ENCODE measurements around the gene USP47. TPM values are rescaled to one million over a fixed set of nuclear protein-coding genes. Genes with fewer than 3 reads are reported as not detected.

The USP47 gene
- total RNA-seq, 1 experiment from 2014 or later, result 45.2 TPM

DNA sequence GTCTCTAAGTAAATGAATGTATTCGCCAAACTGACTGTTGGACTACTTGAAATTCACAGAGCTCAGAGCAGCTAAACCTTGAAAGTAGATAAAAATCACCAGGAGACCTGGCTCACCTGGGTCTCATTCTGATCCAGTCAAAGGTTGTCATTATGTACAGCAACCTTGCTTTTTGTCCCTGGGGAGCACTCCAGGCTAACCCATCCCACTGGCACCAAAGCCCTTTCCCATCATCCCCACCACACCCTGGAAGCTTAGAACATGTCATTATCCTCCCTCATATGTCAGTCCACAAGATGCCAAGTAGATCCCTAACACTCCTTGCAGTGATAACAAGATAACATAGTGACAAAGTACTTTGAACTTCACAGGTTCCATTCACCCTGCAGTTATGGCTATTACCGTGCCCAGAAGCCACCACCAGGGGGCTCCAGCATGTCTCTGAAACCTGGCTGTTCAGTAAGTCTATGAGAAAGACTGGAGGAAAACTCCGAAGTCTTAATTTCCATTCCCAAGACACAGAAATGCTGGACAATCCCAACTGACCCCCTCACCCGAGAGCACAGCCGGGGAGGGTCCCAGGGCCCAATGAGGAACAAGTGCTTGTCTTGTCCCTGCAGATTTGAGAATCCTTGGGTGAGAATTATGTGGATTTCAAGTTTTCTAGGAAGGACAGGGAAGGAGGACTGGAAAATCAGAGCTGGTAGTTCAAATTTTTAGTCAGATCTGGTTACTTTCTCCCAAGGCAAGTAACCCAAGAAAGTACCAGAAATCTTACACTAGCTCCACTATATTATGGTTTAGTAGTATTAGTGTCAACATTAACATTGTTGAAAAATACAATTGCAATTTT, 43.0 kb upstream of the USP47 start:
- Histone ChIP-seq H3K36me3 (ENCODE audit: low read depth, low read length) (no peaks in the 10 kb centered on the region), H3K9me2 (replicated peaks; ENCODE audit: low read length) (no peaks in the 10 kb centered on the region), H3K4me1 (ENCODE audit: insufficient read depth, low read length) (0 out of 2 replicates have a peak, but pooled peaks cover 4% of the 10 kb centered on the region), H4K20me1 (ENCODE audit: low read length) (no peaks in the 10 kb centered on the region), H3K9ac (ENCODE audit: low read length) (no peak overlapping the region), H3K4me3 (ENCODE audit: low read length) (no peak overlapping the region), H2AFZ (ENCODE audit: low read length) (peak overlapping the region; percentile 86), H3K27me3 (ENCODE audit: low read length) (no peaks in the 10 kb centered on the region), H3K27ac (ENCODE audit: low read length) (no peak overlapping the region), H3K9me3 (ENCODE audit: low read length) (no peaks in the 10 kb centered on the region), H3K79me2 (ENCODE audit: low read length) (no peaks in the 10 kb centered on the region), H3K4me2 (ENCODE audit: low read length) (peak overlapping the region; percentile 71), H3F3A (ENCODE audit: low read length, unreplicated experiment) (no peaks in the 10 kb centered on the region)
- TF ChIP-seq EZH2 (IDR thresholded peaks at IDR 0.05; ENCODE audit: low read length, unreplicated experiment), result no peak
- TF ChIP-seq, protein P1, sequence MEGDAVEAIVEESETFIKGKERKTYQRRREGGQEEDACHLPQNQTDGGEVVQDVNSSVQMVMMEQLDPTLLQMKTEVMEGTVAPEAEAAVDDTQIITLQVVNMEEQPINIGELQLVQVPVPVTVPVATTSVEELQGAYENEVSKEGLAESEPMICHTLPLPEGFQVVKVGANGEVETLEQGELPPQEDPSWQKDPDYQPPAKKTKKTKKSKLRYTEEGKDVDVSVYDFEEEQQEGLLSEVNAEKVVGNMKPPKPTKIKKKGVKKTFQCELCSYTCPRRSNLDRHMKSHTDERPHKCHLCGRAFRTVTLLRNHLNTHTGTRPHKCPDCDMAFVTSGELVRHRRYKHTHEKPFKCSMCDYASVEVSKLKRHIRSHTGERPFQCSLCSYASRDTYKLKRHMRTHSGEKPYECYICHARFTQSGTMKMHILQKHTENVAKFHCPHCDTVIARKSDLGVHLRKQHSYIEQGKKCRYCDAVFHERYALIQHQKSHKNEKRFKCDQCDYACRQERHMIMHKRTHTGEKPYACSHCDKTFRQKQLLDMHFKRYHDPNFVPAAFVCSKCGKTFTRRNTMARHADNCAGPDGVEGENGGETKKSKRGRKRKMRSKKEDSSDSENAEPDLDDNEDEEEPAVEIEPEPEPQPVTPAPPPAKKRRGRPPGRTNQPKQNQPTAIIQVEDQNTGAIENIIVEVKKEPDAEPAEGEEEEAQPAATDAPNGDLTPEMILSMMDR (conservative IDR thresholded peaks at IDR 0.05; ENCODE audit: low read depth, low read length), result peak; percentile 95
- BruUV-seq (replicated peaks), result no TSS peak
- ChIA-PET CTCF (interaction anchor here (0.7 to 1.0 kb wide), 3 partner anchors 102 to 246 kb away, joined by 3 to 6 read pairs (median 4); no protein-coding TSS in a partner anchor), POLR2A (ENCODE audit: unreplicated experiment) (interaction anchor here (0.6 kb wide), 1 partner anchor 49 kb away, joined by 11 read pairs; no protein-coding TSS in a partner anchor)
- DNase-seq (peak; percentile 84), ATAC-seq (peak; percentile 97)
- intact Hi-C loops (cut with micrococcal nuclease), result loop anchor here (1.0 to 10.0 kb wide), 4 partner anchors 50 to 245 kb away; no protein-coding TSS in a partner anchor

DNA sequence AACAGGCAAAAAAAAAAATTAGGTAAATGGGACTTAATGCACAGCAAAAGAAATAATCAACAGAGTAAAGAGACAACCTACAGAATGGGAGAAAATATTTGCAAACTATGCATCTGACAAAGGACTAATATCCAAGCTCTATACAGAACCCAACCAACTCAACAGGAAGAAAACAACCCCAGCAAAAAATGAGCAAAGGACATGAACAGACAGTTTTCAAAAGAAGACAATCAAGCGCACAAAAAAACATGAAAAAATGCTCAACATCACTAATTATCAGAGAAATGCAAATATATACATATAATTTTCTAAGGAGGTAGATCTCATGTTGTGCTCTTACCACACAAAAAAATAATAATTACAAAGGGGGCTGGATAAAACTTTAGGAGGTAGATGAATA, 36.5 kb upstream of the USP47 start:
- Histone ChIP-seq H3F3A (ENCODE audit: low read length, unreplicated experiment) (no peaks in the 10 kb centered on the region), H3K9ac (ENCODE audit: low read length) (no peak overlapping the region), H3K4me1 (ENCODE audit: insufficient read depth, low read length) (no peaks in the 10 kb centered on the region), H3K9me3 (ENCODE audit: low read length) (no peaks in the 10 kb centered on the region), H3K4me2 (ENCODE audit: low read length) (no peak overlapping the region), H3K27ac (ENCODE audit: low read length) (no peak overlapping the region), H3K79me2 (ENCODE audit: low read length) (no peaks in the 10 kb centered on the region), H4K20me1 (ENCODE audit: low read length) (no peaks in the 10 kb centered on the region), H2AFZ (ENCODE audit: low read length) (no peak overlapping the region), H3K4me3 (ENCODE audit: low read length) (no peak overlapping the region), H3K9me2 (replicated peaks; ENCODE audit: low read length) (no peaks in the 10 kb centered on the region), H3K27me3 (ENCODE audit: low read length) (no peaks in the 10 kb centered on the region), H3K36me3 (ENCODE audit: low read depth, low read length) (no peaks in the 10 kb centered on the region)
- BruUV-seq (replicated peaks), result no TSS peak
- TF ChIP-seq EZH2phosphoT487 (IDR thresholded peaks at IDR 0.05; ENCODE audit: borderline replicate concordance, low read length) (no peak), EZH2 (IDR thresholded peaks at IDR 0.05; ENCODE audit: low read length, unreplicated experiment) (no peak)
- TF ChIP-seq, protein P1 (conservative IDR thresholded peaks at IDR 0.05; ENCODE audit: low read depth, low read length), result no peak
- CTCF ChIA-PET, result no interaction called here
- ATAC-seq, result no peak
- no peak for DNase-seq
- intact Hi-C loops (cut with micrococcal nuclease), result no loop called here
- POLR2A ChIA-PET (ENCODE audit: unreplicated experiment), result no interaction called here

DNA sequence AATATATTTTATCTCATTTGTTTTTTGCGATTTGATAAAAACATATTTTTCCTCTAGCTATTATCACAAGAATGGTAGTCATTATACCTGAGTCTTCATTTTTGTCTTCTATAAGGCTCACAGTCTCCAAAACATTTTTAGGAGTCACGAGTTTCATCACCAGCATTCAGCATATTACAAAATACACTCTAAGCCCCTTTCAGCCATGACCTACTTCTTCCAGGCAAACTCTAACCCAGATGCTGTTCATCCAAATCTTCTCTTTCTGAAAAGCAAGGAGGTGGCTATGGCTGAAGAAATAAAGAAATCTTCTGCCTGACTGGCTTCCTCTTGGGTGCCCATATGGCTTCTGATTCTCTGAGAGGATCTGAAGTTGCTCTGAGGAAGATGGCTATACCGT, 35.7 kb upstream of the USP47 start:
- no peak for DNase-seq
- Histone ChIP-seq H3K4me3 (ENCODE audit: low read length) (no peak overlapping the region), H3K9me2 (replicated peaks; ENCODE audit: low read length) (no peaks in the 10 kb centered on the region), H3K9me3 (ENCODE audit: low read length) (no peaks in the 10 kb centered on the region), H2AFZ (ENCODE audit: low read length) (no peak overlapping the region), H3K79me2 (ENCODE audit: low read length) (no peaks in the 10 kb centered on the region), H4K20me1 (ENCODE audit: low read length) (no peaks in the 10 kb centered on the region), H3K36me3 (ENCODE audit: low read depth, low read length) (no peaks in the 10 kb centered on the region), H3F3A (ENCODE audit: low read length, unreplicated experiment) (no peaks in the 10 kb centered on the region), H3K27me3 (ENCODE audit: low read length) (no peaks in the 10 kb centered on the region), H3K27ac (ENCODE audit: low read length) (no peak overlapping the region), H3K9ac (ENCODE audit: low read length) (no peak overlapping the region), H3K4me1 (ENCODE audit: insufficient read depth, low read length) (no peaks in the 10 kb centered on the region), H3K4me2 (ENCODE audit: low read length) (no peak overlapping the region)
- ChIA-PET CTCF (no interaction called here), POLR2A (ENCODE audit: unreplicated experiment) (no interaction called here)
- TF ChIP-seq EZH2phosphoT487 (IDR thresholded peaks at IDR 0.05; ENCODE audit: borderline replicate concordance, low read length) (no peak), EZH2 (IDR thresholded peaks at IDR 0.05; ENCODE audit: low read length, unreplicated experiment) (no peak)
- TF ChIP-seq, protein P1 (conservative IDR thresholded peaks at IDR 0.05; ENCODE audit: low read depth, low read length), result no peak
- no peak for ATAC-seq
- BruUV-seq (replicated peaks), result no TSS peak
- intact Hi-C loops (cut with micrococcal nuclease), result no loop called here

Data from PC-3 (cell line).